Tibial nerve (tissue), 4 donors: Measurements from ENCODE around the gene FBLIM1.

Experiments used
- EP300 ChIP-seq, 2 donors: sonication (generic); formaldehyde crosslinking; IDR thresholded peaks; one replicate each; pipeline ENCODE4 v1.6.1; 2017; ENCODE audit warnings: antibody characterized with exemption in 2 of 2, mild to moderate bottlenecking in 1 of 2
- POLR2A ChIP-seq, 2 donors: fragments of 450-650 bp; IDR thresholded peaks; one replicate each; pipeline ENCODE4 v1.6.1; 2017; ENCODE audit warnings: antibody characterized with exemption in 2 of 2, mild to moderate bottlenecking in 2 of 2, moderate library complexity in 2 of 2
- TF ChIP-seq, protein P1 (sequence below), 5 experiments: fragments of 200-600 bp in 3 of 5; fragments of 450-650 bp in 2 of 5; sonication (generic) in 3 of 5; IDR thresholded peaks; one replicate each; pipeline ENCODE4 v1.5.1; 2016 to 2019; ENCODE audit warnings: antibody characterized with exemption in 5 of 5, mild to moderate bottlenecking in 3 of 5, moderate library complexity in 2 of 5

DNA sequence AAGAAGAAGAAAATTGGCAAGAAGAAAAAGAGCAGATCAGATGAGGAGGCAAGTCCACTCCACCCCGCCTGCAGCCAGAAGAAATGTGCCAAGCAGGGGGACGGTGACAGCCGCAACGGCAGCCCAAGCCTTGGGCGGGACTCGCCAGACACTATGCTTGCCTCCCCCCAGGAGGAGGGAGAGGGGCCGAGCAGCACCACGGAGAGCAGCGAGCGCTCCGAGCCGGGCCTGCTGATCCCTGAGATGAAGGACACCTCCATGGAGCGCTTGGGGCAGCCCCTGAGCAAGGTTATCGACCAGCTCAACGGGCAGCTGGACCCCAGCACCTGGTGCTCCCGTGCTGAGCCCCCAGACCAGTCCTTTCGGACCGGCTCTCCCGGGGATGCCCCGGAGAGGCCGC lies 31.6 kb upstream of the FBLIM1 start:
- TF ChIP-seq, protein P1, sequence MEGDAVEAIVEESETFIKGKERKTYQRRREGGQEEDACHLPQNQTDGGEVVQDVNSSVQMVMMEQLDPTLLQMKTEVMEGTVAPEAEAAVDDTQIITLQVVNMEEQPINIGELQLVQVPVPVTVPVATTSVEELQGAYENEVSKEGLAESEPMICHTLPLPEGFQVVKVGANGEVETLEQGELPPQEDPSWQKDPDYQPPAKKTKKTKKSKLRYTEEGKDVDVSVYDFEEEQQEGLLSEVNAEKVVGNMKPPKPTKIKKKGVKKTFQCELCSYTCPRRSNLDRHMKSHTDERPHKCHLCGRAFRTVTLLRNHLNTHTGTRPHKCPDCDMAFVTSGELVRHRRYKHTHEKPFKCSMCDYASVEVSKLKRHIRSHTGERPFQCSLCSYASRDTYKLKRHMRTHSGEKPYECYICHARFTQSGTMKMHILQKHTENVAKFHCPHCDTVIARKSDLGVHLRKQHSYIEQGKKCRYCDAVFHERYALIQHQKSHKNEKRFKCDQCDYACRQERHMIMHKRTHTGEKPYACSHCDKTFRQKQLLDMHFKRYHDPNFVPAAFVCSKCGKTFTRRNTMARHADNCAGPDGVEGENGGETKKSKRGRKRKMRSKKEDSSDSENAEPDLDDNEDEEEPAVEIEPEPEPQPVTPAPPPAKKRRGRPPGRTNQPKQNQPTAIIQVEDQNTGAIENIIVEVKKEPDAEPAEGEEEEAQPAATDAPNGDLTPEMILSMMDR (IDR thresholded peaks at IDR 0.05): no peak
- TF ChIP-seq EP300 (IDR thresholded peaks at IDR 0.05): no peak
- TF ChIP-seq POLR2A (IDR thresholded peaks at IDR 0.05): no peak
